ENCODE results near the gene NUDT7.
A peak's percentile ranks its signal among the peaks of the same experiment; 100 is the strongest.

NUDT7 gene

DNA sequence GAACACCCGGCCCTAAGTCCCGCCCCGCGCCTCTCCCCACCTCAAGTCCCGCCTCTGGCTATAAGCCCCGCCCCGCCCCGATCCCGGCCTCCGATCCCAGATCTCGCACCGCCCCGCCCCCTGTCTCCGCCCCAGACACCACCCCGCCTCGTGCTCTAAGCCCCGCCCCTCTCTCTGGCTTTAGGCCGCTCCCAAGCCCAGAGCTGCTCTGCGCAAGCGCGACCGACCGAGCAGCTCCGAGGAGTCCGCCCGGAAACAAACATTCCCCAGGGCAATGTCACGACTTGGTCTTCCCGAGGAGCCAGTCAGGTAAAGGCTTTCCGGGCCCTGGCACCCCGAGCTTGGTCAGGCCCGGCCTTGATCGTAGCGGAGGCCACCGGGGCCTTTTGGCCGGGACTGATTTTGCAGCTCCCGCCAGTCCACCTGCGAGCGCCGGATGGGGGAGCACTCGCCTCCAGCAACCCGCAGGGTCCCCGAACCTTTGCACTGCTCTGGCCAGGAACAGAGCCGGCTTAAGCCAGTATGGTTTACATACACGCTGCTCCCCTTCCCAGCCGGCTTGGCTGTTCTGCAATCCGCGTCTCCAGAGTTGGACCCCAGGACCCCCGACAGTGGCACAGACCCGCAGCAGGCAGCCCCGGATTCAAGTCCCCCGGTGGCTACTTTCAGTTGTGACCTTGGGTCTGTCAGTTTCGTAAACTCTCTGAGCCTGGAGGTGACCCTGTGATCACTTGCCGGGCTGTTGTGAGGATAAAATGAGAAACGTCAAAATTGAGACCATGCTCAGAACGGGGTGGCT lies at the start of gene NUDT7:
TSS of gene NUDT7 (plus strand) at position 206 of the 799 bp plus-strand sequence. CDS start at position 275, 69 bp downstream.
- DNase-seq, result peak; percentile 78

GRCh38 chr16:77674888-77675287 lies 47.4 kb upstream of the NUDT7 start:
- no peak for DNase-seq

GRCh38 chr16:77675464-77676324 lies 46.6 kb upstream of the NUDT7 start:
- DNase-seq, result peak; percentile 78

DNA sequence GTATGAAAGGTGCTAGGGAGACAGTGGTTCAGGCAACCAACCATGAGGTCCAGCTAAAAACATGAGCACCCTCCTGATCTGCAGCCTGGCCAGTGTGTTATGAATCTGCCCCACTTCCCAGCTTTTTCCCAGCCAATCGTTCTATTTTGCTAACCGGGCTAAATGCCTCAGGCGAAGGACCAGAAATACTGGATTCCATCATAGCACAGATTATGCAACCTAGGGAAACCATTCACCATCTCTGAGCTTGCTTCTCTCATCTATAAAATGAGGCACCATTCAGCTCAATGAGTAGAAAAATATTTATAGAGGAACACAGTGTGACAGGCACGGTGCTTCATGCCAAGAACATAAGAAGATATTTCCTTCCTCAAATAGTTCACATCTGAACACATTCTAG lies 45.2 kb upstream of the NUDT7 start:
- no peak for DNase-seq

- no peak for DNase-seq
These were observed 42.9 kb upstream of the NUDT7 start for GRCh38 chr16:77679391-77679790.

GRCh38 chr16:77679901-77680300 lies 42.4 kb upstream of the NUDT7 start:
- peak; percentile 36 for DNase-seq

GRCh38 chr16:77680496-77680895 lies 41.8 kb upstream of the NUDT7 start:
- no peak for DNase-seq

DNA sequence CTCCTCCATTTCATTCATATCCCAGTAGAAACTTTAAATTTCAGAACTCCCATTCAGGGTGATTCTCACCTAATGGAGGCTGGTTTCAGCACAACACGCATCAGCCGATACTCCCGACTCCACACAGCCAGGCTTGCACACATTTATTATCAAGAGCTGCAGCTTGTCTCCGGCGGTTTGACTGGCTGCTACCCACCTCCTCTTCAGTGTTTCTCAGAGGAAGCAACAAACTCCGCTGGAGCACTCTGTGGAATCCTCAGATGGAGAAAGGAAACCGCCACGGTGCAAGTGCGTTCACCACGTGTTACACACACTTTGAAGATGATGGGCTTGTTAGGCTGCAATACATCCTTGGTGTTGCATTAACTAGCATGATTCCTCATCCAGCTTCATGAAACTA lies 39.7 kb upstream of the NUDT7 start:
- DNase-seq, result no peak

DNA sequence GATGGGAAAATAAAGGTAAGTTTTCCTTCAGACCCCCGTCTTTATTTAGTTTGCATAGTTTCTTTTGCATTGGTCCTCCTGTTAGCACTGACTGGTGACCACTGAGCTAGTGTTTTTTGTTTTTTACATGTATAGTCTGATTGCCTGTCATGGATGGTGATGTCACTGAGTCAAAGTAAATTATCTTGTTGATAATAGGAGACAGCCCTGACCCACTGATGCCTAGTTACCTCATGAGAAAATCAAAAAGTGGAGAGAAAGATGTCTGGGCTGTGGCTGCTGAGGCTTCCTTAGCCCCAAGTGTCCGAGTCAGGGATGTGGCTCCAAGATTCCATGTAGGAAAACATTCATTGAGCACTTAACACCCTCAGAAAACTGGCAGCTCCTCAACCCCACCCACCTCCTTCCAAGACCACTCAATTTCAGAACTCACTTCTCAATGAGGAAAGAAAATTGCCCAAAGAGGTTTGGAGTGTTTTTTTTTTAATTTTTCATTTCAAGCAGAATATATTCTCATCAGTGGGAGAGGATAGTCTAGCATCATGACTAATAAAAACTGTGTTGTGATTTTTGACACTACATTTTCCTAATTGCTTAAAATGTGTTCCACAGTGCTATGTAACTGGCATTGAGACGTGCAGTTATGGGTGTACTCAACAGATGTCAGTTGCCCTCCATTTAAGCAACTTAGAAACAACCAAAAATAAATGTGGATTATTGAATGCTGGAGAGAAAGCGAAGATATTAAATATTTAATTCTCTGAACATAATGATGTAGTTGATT lies 38.7 kb upstream of the NUDT7 start:
- no peak for DNase-seq

GRCh38 chr16:77684181-77684526 lies 38.2 kb upstream of the NUDT7 start:
- no peak for DNase-seq

- DNase-seq, result no peak
These were observed 35.9 kb upstream of the NUDT7 start for GRCh38 chr16:77686385-77686784.

- no peak for DNase-seq
These were observed 32.3 kb upstream of the NUDT7 start for GRCh38 chr16:77689971-77690370.

GRCh38 chr16:77690416-77690815 lies 31.9 kb upstream of the NUDT7 start:
- no peak for DNase-seq

DNA sequence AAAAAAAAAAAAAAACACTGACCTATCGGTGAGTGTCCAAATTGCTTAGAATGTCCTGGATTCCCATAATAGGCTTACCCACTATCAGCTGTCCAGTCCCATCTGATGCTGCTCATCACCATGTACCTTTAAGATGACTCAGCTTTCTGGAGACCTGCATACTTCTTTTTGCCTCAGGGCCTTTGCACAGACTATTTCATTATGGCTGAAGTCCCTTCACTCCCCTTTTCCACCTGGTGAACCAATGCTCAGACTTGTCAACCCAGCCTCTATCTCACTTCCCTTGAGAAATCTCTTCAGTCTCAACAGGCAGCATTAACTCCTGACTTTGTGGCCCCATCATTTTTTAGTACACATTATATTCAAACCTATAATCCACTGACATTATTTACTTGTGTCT lies 29.7 kb upstream of the NUDT7 start:
- DNase-seq, result no peak

DNA sequence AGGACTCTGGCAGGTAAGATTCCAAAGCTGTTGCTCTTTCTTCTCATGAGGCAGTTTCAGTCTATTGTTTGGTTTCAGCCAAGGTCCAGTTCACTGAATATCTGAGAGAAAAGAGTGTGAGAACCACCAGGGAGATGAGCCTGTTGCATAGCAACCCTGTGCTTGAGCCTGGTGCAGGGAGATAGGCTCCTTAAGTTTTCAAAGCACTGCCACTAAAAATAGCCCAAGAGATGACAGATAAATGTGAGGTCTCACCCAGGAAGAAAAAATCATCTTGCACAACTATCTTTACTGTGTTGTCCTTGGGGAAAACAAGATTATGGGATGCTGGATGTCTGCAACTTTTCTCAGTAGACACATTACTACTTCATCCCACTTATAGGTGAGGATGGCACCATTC lies 26.2 kb upstream of the NUDT7 start:
- no peak for DNase-seq

DNA sequence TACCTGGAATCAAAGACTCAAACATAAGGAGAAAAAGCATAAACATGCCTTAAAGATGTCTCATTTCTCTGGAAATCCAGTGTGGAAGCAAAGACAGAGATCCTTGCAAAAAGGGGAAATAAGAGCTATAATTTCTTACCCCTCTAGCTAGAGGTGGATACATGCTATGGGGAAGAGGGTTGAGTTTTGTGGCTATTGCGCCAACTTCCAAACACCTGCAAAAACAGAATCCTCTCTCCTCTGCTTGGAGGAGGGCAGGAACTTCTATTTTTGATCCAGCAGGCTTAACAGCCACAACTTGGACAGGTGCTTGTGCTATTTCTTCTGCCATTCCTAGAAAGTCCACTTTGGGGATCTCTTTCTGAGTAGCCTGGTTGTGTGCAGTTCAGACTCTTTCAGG lies 21.5 kb upstream of the NUDT7 start:
- no peak for DNase-seq

- DNase-seq, result no peak
These were observed 17.0 kb upstream of the NUDT7 start for GRCh38 chr16:77705351-77705750.

DNA sequence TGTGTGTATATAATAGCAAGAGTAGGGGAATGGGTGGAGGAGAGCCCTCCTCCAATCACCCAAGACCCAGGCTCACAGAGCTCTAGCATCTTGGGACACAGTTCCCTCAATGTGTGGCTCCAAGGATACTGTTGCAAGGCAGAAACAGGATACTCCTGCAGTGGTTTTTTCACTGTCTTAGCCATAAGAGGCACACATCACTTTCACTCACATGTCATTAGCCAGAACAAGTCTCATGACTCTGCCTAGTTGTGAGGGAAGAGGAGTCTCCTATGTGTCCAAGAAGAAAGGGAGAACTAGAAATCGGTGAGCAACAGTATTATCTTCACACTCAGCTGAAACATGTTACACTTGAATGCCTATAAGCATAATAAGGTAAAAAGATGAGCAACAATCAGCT lies 11.1 kb upstream of the NUDT7 start:
- no peak for DNase-seq

DNA sequence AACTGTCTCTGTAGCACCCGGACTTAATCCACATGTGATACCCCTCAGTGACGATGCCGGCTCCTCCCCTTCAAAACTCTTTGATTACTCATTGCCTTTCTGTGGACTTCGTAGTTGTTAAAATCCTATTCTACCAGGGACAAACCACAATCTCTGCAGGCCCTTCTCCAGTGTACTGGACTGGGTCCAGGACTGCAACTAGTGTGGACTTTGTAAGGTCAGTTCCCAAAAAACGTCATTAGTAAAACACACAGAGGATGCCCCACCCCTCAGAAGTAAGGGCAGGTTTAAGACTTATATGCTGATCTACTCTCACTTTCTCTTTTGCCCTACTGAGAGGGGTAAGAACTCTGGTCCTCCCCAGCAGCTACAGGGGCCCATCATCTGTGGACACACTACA lies 10.5 kb upstream of the NUDT7 start:
- no peak for DNase-seq

DNA sequence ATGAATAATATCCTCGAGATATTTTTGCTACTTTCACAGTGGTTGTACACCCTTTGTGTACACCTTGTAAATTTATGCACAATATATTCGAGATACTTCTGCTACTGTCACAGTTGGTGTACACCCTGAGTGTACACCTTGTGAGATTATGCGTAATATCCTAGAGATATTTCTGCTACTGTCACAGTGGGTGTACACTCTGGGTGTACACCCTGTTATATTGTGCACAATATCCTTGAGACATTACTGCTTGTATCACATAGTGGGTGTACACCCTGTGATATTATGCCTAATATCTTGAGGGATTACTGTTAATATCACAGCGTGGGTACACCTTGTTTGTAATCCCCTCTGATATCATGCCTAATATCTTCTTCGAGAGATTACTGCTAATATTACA lies 7.2 kb upstream of the NUDT7 start:
- DNase-seq, result no peak

DNA sequence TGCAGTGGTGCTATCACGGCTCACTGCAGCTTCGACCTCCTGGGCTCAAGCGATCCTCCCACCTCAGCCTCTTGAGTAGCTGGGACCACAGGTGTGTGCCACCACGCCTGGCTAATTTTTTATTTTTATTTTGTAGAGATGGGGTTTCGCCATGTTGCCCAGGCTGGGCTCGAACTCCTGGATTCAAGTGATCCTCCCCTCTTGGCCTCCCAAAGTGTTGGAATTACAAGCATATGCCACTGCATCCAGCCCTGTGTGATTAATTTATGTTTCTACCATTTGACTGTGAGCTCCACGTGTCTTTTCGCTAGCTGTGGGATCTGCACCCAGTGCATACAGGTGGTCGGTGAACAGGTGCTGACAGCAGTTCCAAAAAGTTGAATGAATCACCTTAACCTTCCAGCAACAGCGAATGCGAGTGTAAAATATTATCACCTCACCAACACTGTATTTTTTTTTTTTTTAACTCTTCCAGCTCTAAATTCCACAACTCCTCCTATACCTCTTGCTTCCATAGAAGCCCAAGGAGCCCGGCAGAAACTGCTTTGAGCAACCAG lies 484 bp upstream of the NUDT7 start:
- DNase-seq, result no peak

- DNase-seq, result peak; percentile 57
These were observed 797 bp downstream of the NUDT7 start for GRCh38 chr16:77723108-77723514.

DNA sequence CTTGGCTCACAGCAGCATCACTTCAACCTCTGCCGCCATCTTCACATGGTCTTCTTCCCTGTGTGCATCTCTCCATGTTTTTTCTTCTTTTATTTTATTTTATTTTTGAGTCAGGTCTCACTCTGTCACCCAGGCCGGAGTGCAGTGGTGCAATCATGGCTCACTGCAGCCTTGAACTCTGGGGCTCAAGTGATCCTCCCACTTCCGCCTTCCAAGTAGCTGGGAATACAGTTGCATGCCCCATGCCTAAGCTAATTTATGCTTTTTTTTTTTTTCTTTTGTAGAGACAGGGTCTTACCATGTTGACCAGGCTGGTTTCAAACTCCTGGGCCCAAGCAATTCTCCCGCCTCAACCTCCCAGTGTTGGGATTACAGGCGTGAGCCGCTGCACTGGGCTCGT lies 1.9 kb downstream of the NUDT7 start:
- no peak for DNase-seq
